GM12875 (cell line): ENCODE measurements around the gene KIRREL2.

ENCODE experiments used
- H3K4me3 ChIP-seq: one replicate; pipeline ENCODE4 v1.5.1; 2011; ENCODE audit warnings: low read depth, low read length, control low read depth
- CTCF ChIP-seq: IDR thresholded peaks from 2 replicates; pipeline ENCODE4 v1.5.1; 2011; ENCODE audit warnings: low read depth, mild to moderate bottlenecking, control low read depth, inconsistent platforms, low read length, moderate library complexity, borderline replicate concordance; ENCODE audit not compliant: insufficient read depth

The KIRREL2 gene

GRCh38 chr19:35870798-35871197 is 14.1 kb downstream of the KIRREL2 start:
- no peak for TF ChIP-seq CTCF
- no peak overlapping the region for H3K4me3 ChIP-seq

- no peak for TF ChIP-seq CTCF
- H3K4me3 ChIP-seq: no peak overlapping the region
These were observed 14.9 kb downstream of the KIRREL2 start for GRCh38 chr19:35871611-35872010.

- no peak overlapping the region for H3K4me3 ChIP-seq
- TF ChIP-seq CTCF: no peak
These were observed 15.5 kb downstream of the KIRREL2 start for GRCh38 chr19:35872180-35872579.

- H3K4me3 ChIP-seq: no peak overlapping the region
- no peak for TF ChIP-seq CTCF
These were observed 17.8 kb downstream of the KIRREL2 start for GRCh38 chr19:35874392-35874930.

- TF ChIP-seq CTCF: no peak
These were observed 22.4 kb downstream of the KIRREL2 start for GRCh38 chr19:35879068-35879467.

GRCh38 chr19:35879770-35880317 is 23.1 kb downstream of the KIRREL2 start:
- no peak overlapping the region for H3K4me3 ChIP-seq
- TF ChIP-seq CTCF: no peak

More at GRCh38 chr19:35879068-35879467, 22.4 kb downstream of the KIRREL2 start:
- H3K4me3 ChIP-seq: no peak overlapping the region

- TF ChIP-seq CTCF: peak; percentile 32; the same call in 1 of the 2 replicates
- H3K4me3 ChIP-seq: no peak overlapping the region
These were observed 25.6 kb downstream of the KIRREL2 start for GRCh38 chr19:35882114-35882832.
